Measurements from ENCODE around the gene TALDO1. TPM values are rescaled to one million over a fixed set of nuclear protein-coding genes. Genes with fewer than 3 reads are reported as not detected.

Gene TALDO1
- total RNA-seq, 1 donor from 2014 or later, result 78.3 TPM

DNA sequence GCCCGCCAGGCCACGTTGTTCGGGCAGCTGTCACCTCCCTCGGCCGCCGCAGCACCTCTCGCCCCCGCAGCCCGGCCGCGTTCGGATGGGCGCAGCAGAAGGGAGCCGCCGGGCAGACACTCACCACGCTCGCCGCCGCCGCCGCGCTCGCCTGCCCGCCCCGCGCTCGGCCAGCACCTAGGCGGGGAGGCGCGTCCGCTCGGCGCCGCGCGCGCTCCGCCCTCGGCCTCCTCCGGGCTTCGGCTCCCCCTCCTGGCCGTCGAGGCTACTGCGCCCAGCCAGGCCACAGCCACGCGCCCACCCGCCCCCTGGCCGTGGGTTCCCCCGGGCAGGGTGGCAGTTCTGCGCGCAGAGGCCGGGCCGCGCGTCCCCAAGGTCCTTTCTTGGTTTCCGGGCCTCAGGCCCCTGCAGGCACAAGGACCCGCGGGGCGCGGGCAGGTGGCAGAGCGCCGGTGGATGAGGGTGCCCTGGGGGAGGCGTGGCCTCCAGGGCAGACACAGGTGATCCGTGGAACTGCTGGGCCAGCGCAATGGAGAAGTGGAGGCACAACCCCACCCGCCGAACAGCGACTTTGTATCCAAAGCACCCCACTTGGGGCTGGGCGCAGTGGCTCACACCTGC, 50.9 kb downstream of the TALDO1 start, which contains the start of gene SLC25A22:
Gene SLC25A22, minus strand, starts transcription at position 189 of the 621 bp plus-strand sequence. CDS start 3,275 bp downstream, outside the sequence.
- Histone ChIP-seq H3K4me3 (ENCODE audit: low read length in 3 of 3) (peak within 1 kb of the TSS; percentile 52 to 77 (median 59)), H3K9ac (ENCODE audit: low read depth in 1 of 3, low read length in 3 of 3) (peak within 1 kb of the TSS in 2 of 3 donors; percentile 69), H3K9me3 (ENCODE audit: control insufficient read depth in 3 of 3, low read length in 3 of 3) (no peaks in the 10 kb centered on the region), H3K27ac (ENCODE audit: low read depth, low read length) (peak within 1 kb of the TSS; percentile 54), H3K4me1 (ENCODE audit: control insufficient read depth in 3 of 3, insufficient read depth in 3 of 3, low read length in 3 of 3) (peaks cover 22 to 48% (median 33%) of the 10 kb centered on the region in 3 donors), H3K36me3 (ENCODE audit: control insufficient read depth in 3 of 3, insufficient read depth in 3 of 3, low read length in 3 of 3) (peaks cover 9 to 36% (median 17%) of the 10 kb centered on the region in 3 donors), H3K27me3 (ENCODE audit: control insufficient read depth in 3 of 3, insufficient read depth in 3 of 3, low read length in 3 of 3) (peaks cover 3 to 29% (median 19%) of the 10 kb centered on the region in 3 donors)

DNA sequence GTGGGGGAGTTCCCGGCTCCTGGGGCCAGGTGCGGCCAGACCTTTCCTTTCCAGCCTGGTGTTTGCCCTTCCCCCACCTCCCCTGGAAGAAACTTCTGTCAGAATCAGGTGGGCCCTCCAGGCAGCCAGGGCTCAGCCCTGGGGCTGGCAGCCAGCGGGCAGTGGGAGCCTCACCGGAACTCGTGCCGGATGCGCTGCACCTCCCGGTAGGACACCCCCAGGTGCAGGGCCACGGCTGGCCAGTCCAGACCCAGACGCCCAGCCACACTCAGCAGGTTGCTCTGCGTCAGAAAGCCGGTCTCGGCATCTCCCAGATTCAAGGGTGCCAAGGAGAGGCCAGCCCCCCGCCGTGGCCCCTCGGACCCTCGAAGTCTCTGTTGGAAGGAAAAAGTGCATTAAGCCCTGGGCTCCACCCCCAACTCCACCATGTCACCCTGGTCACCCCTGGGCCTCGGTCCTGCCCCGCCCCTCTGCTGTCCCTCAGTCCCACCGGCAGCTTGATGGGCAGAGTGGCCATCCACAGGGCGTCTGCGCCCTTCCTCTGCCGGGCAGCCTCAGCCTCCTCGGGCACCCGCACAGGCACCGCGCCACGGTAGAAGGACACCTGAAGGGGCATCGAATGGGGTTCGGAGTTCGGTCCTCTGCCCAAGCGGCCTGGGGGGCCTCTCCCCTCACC, 52.5 kb downstream of the TALDO1 start:
- no peak overlapping the region for H3K27ac ChIP-seq (ENCODE audit: low read depth, low read length)
- peaks cover 3 to 15% (median 4%) of the 10 kb centered on the region in 3 donors for H3K27me3 ChIP-seq (ENCODE audit: control insufficient read depth in 3 of 3, insufficient read depth in 3 of 3, low read length in 3 of 3)
- peaks cover 34 to 49% (median 42%) of the 10 kb centered on the region in 3 donors for H3K4me1 ChIP-seq (ENCODE audit: control insufficient read depth in 3 of 3, insufficient read depth in 3 of 3, low read length in 3 of 3)
- no peak overlapping the region for H3K4me3 ChIP-seq (ENCODE audit: low read length in 3 of 3)
- no peak overlapping the region for H3K9ac ChIP-seq (ENCODE audit: low read depth in 1 of 3, low read length in 3 of 3)
- peaks cover 9 to 38% (median 17%) of the 10 kb centered on the region in 3 donors for H3K36me3 ChIP-seq (ENCODE audit: control insufficient read depth in 3 of 3, insufficient read depth in 3 of 3, low read length in 3 of 3)
- H3K9me3 ChIP-seq (ENCODE audit: control insufficient read depth in 3 of 3, low read length in 3 of 3), result no peaks in the 10 kb centered on the region

DNA sequence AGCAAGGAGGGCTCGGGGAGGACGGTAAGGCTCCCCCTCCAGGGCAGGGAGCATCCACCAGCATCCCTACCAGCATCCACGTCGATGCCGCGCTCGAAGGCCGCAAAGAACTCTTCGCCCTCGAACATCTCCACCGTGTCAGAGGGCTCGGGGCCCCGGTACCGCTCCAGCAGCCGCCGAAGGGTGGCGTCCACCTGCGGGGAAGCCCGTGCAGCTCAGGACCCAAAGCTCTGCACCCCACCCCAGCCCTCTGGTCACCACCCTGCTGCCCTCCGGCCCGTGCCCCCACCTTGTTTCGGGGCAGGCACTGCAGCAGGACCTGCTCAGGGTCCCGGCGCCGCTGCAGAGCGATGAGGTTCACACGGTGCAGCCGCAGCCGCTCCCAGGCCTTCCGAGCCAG, 53.2 kb downstream of the TALDO1 start:
- Histone ChIP-seq H3K27me3 (ENCODE audit: control insufficient read depth in 3 of 3, insufficient read depth in 3 of 3, low read length in 3 of 3) (peaks cover 0 to 14% (median 4%) of the 10 kb centered on the region in 3 donors), H3K4me3 (ENCODE audit: low read length in 3 of 3) (no peak overlapping the region), H3K36me3 (ENCODE audit: control insufficient read depth in 3 of 3, insufficient read depth in 3 of 3, low read length in 3 of 3) (peaks cover 9 to 38% (median 17%) of the 10 kb centered on the region in 3 donors), H3K27ac (ENCODE audit: low read depth, low read length) (no peak overlapping the region), H3K9me3 (ENCODE audit: control insufficient read depth in 3 of 3, low read length in 3 of 3) (no peaks in the 10 kb centered on the region), H3K4me1 (ENCODE audit: control insufficient read depth in 3 of 3, insufficient read depth in 3 of 3, low read length in 3 of 3) (peaks cover 33 to 45% (median 39%) of the 10 kb centered on the region in 3 donors), H3K9ac (ENCODE audit: low read depth in 1 of 3, low read length in 3 of 3) (no peak overlapping the region)

DNA sequence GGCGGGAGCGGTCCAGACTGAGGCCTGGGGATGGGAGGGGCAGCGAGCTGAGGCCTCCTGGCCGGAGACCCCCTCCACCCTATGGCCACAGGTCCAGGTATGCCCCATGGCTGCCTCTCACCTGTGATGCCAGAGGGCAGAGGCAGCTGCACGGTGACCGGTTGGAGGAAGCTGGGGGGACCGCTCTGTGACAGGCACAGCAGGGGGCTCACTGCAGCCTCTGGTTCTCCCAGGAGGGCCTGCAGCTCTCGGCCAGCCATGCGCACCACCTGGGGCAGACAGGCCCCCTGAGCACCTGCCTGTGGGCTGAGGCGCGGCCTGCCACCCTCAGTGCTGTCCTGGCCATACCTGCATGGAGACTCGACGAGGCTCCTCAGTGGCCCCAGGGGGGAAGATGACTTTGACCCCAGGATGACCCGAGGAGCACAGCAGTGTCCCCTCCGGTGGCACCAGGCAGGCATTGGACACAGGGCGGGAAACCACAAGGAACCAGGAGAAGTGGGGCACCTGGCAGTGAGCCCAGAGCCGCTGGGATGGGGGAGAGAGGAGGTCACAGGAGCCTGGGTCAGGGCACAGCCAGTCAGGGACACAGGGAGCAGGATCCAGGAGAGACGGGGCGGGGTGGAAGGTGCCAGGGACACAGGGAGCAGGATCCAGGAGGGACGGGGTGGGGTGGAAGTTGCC, 54.0 kb downstream of the TALDO1 start:
- H3K4me3 ChIP-seq (ENCODE audit: low read length in 3 of 3), result no peak overlapping the region
- H3K9me3 ChIP-seq (ENCODE audit: control insufficient read depth in 3 of 3, low read length in 3 of 3), result no peaks in the 10 kb centered on the region
- H3K27me3 ChIP-seq (ENCODE audit: control insufficient read depth in 3 of 3, insufficient read depth in 3 of 3, low read length in 3 of 3), result peaks cover 0 to 10% (median 0%) of the 10 kb centered on the region in 3 donors
- H3K4me1 ChIP-seq (ENCODE audit: control insufficient read depth in 3 of 3, insufficient read depth in 3 of 3, low read length in 3 of 3), result peaks cover 30 to 40% (median 35%) of the 10 kb centered on the region in 3 donors
- H3K36me3 ChIP-seq (ENCODE audit: control insufficient read depth in 3 of 3, insufficient read depth in 3 of 3, low read length in 3 of 3), result peaks cover 9 to 38% (median 17%) of the 10 kb centered on the region in 3 donors
- no peak overlapping the region for H3K9ac ChIP-seq (ENCODE audit: low read depth in 1 of 3, low read length in 3 of 3)
- H3K27ac ChIP-seq (ENCODE audit: low read depth, low read length), result no peak overlapping the region

DNA sequence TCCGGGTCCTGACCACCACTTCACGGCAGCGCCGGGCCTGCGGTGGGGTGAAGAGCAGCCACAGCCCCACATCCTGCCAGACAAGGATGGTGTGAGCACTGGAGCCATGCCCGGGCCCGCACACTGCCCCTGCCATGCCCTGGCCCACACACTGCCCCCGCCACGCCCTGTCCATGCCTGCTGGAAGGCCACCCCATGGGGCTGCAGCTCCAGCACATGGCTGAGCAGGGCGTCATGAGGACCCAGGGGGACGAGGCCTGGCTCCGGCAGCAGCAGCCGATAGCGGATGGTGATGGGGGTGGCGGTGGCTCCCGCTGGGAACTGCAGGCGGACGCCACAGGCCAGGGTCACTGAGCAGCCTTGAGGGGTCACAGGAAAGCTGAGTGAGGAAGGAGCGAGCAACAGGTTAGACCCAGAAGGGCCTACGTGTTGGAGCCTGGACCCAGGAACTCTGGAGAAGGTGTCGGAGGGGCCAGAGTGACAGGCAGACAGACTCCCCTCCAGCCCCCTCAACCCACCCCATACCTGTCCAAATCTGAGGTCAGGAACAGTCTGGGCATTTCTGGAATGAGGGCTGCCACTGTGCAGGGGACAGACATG, 54.9 kb downstream of the TALDO1 start:
- H3K27me3 ChIP-seq (ENCODE audit: control insufficient read depth in 3 of 3, insufficient read depth in 3 of 3, low read length in 3 of 3), result peaks cover 0 to 2% (median 0%) of the 10 kb centered on the region in 3 donors
- H3K9ac ChIP-seq (ENCODE audit: low read depth in 1 of 3, low read length in 3 of 3), result no peak overlapping the region
- no peaks in the 10 kb centered on the region for H3K9me3 ChIP-seq (ENCODE audit: control insufficient read depth in 3 of 3, low read length in 3 of 3)
- peaks cover 9 to 38% (median 17%) of the 10 kb centered on the region in 3 donors for H3K36me3 ChIP-seq (ENCODE audit: control insufficient read depth in 3 of 3, insufficient read depth in 3 of 3, low read length in 3 of 3)
- peaks cover 22 to 32% (median 26%) of the 10 kb centered on the region in 3 donors for H3K4me1 ChIP-seq (ENCODE audit: control insufficient read depth in 3 of 3, insufficient read depth in 3 of 3, low read length in 3 of 3)
- H3K27ac ChIP-seq (ENCODE audit: low read depth, low read length), result no peak overlapping the region
- H3K4me3 ChIP-seq (ENCODE audit: low read length in 3 of 3), result no peak overlapping the region

DNA sequence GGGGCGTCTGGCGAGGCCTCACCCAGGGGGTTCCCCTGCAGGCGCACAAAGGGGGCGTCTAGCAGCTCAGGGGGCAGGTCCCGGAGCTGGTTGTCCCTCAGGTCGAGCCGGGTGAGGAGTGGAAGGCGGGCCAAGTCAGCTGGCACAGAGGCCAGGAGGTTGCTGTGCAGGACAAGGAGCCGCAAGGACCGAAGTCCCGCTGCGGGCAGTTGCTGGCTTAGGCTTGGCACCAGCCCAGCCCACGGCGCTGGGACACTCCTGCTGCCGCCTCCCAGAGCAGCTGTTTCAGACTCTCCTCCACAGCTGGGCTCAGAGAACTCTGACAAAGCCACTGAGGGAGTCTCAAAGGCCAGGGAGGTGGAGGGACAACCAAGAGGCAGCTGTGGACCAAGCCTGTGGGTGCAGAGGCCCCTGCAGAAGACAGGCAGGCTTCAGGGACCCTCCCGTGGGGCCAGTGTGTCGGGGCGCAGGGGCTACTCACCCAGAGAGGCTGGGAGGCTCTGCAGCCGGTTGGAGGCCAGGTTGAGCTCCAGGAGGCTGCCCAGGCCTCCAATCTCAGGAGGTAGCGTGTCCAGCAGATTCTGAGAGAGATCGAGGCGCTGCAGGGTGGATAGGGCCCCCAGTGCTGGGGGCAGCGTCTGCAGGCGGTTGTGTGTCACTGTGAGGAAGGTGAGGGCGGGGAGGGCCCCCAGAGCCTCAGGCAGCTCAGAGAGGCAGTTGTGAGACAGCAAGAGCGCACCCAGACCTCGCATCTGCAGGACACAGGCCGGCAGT, 55.6 kb downstream of the TALDO1 start:
- H3K9ac ChIP-seq (ENCODE audit: low read depth in 1 of 3, low read length in 3 of 3), result no peak overlapping the region
- H3K4me1 ChIP-seq (ENCODE audit: control insufficient read depth in 3 of 3, insufficient read depth in 3 of 3, low read length in 3 of 3), result peaks cover 16 to 24% (median 19%) of the 10 kb centered on the region in 3 donors
- no peak overlapping the region for H3K27ac ChIP-seq (ENCODE audit: low read depth, low read length)
- H3K4me3 ChIP-seq (ENCODE audit: low read length in 3 of 3), result no peak overlapping the region
- H3K36me3 ChIP-seq (ENCODE audit: control insufficient read depth in 3 of 3, insufficient read depth in 3 of 3, low read length in 3 of 3), result peaks cover 9 to 38% (median 17%) of the 10 kb centered on the region in 3 donors
- H3K27me3 ChIP-seq (ENCODE audit: control insufficient read depth in 3 of 3, insufficient read depth in 3 of 3, low read length in 3 of 3), result no peaks in the 10 kb centered on the region
- no peaks in the 10 kb centered on the region for H3K9me3 ChIP-seq (ENCODE audit: control insufficient read depth in 3 of 3, low read length in 3 of 3)

DNA sequence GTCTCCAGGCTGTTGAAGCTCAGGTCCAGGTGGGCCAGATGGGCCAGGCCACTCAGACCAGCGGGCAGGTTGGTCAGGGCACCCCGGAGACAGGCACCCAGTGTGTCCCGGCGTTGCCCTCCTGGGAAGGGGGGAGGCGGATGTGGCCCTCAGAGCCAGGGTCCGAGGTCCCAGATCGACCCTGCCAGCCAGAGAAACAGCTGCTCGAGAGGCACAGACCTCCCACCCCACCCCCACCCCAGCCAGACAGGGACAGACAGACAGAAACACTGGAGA, 56.1 kb downstream of the TALDO1 start:
- Histone ChIP-seq H3K4me1 (ENCODE audit: control insufficient read depth in 3 of 3, insufficient read depth in 3 of 3, low read length in 3 of 3) (peaks cover 17 to 24% (median 19%) of the 10 kb centered on the region in 3 donors), H3K27me3 (ENCODE audit: control insufficient read depth in 3 of 3, insufficient read depth in 3 of 3, low read length in 3 of 3) (no peaks in the 10 kb centered on the region), H3K27ac (ENCODE audit: low read depth, low read length) (no peak overlapping the region), H3K9me3 (ENCODE audit: control insufficient read depth in 3 of 3, low read length in 3 of 3) (no peaks in the 10 kb centered on the region), H3K9ac (ENCODE audit: low read depth in 1 of 3, low read length in 3 of 3) (no peak overlapping the region), H3K36me3 (ENCODE audit: control insufficient read depth in 3 of 3, insufficient read depth in 3 of 3, low read length in 3 of 3) (peaks cover 9 to 38% (median 17%) of the 10 kb centered on the region in 3 donors), H3K4me3 (ENCODE audit: low read length in 3 of 3) (no peak overlapping the region)

DNA sequence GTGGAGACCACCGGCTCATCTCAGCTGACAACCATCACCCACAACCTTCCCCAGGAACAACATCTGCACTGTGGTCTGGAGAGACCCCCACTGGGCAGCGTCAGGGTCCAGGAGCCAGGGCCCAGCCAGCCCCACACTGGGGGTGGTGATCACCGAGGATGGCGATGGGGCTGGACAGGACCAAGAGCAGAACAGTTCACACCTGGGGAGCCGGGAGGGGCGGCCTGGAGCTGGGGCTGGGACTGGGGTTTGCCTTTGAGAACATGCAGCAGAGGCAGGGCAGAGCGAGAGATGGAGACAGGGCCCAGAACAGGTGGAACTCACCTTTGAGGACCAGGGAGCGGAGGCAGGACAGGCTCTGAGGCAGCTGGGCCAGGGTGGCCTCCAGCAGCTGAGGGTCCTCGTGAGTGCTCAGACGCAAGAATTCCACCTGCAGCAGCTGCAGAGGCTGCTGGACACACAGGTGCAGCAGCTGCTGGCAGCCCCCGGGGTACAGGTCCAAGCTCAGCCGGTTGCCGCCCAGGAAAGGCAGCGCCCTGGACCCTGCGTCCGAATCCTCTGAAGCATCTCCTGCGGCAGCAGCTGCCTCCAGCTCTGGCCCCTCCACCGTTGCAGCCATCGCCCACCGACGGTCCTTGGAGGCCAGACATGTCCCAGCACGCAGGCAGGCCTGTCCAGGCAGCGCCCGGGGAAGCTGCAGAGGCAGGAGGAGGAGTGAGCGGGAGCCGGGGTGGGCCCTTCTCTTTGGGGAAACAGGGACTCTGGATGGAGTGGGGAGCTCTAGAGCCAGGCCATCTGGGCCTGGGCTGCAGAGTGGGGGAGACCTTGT, 56.7 kb downstream of the TALDO1 start:
- peak overlapping the region; percentile 69 to 79 (median 72) for H3K9ac ChIP-seq (ENCODE audit: low read depth in 1 of 3, low read length in 3 of 3)
- peak overlapping the region; percentile 68 to 74 (median 73) for H3K4me3 ChIP-seq (ENCODE audit: low read length in 3 of 3)
- peaks cover 9 to 38% (median 17%) of the 10 kb centered on the region in 3 donors for H3K36me3 ChIP-seq (ENCODE audit: control insufficient read depth in 3 of 3, insufficient read depth in 3 of 3, low read length in 3 of 3)
- H3K27me3 ChIP-seq (ENCODE audit: control insufficient read depth in 3 of 3, insufficient read depth in 3 of 3, low read length in 3 of 3), result no peaks in the 10 kb centered on the region
- no peaks in the 10 kb centered on the region for H3K9me3 ChIP-seq (ENCODE audit: control insufficient read depth in 3 of 3, low read length in 3 of 3)
- peaks cover 22 to 28% (median 24%) of the 10 kb centered on the region in 3 donors for H3K4me1 ChIP-seq (ENCODE audit: control insufficient read depth in 3 of 3, insufficient read depth in 3 of 3, low read length in 3 of 3)
- H3K27ac ChIP-seq (ENCODE audit: low read depth, low read length), result no peak overlapping the region

Measured in skeletal muscle tissue (tissue), 4 donors.